ENCODE results near the gene HSPA14.
"Not testable (repeated sequence)": the region's sequence is repeated elsewhere in the genome, so short reads cannot be mapped to it uniquely, and the experiment has no call there.

HSPA14 gene

GRCh38 chr10:14815681-14816080 lies 22.4 kb upstream of the HSPA14 start:
- Histone ChIP-seq H2AFZ (ENCODE audit: low read depth, low read length) (no peak overlapping the region), H3K4me3 (ENCODE audit: low read length) (no peak overlapping the region), H3K9me3 (ENCODE audit: insufficient read depth, low read length) (no peaks in the 10 kb centered on the region), H4K20me1 (ENCODE audit: insufficient read depth, low read length) (no peaks in the 10 kb centered on the region), H3K9ac (ENCODE audit: low read length) (no peak overlapping the region), H3K36me3 (replicated peaks; ENCODE audit: low read depth, low read length) (no peaks in the 10 kb centered on the region), H3K27ac (ENCODE audit: low read length) (no peak overlapping the region), H3K27me3 (ENCODE audit: low read depth, low read length) (no peaks in the 10 kb centered on the region), H3K4me1 (ENCODE audit: low read length) (peaks cover 9% of the 10 kb centered on the region), H3K4me2 (ENCODE audit: low read length) (no peak overlapping the region), H3K79me2 (ENCODE audit: low read length) (no peaks in the 10 kb centered on the region)
- TF ChIP-seq CTCF (IDR thresholded peaks at IDR 0.05; ENCODE audit: low read depth, low read length) (no peak), EZH2phosphoT487 (IDR thresholded peaks at IDR 0.05; ENCODE audit: low read depth) (no peak)

GRCh38 chr10:14816717-14817116 lies 21.4 kb upstream of the HSPA14 start:
- H3K4me3 ChIP-seq (ENCODE audit: low read length); H3K9me3 ChIP-seq (ENCODE audit: insufficient read depth, low read length); H3K4me2 ChIP-seq (ENCODE audit: low read length); H3K79me2 ChIP-seq (ENCODE audit: low read length); H3K9ac ChIP-seq (ENCODE audit: low read length); H3K27ac ChIP-seq (ENCODE audit: low read length); H4K20me1 ChIP-seq (ENCODE audit: insufficient read depth, low read length); H3K27me3 ChIP-seq (ENCODE audit: low read depth, low read length); H2AFZ ChIP-seq (ENCODE audit: low read depth, low read length); H3K36me3 ChIP-seq (replicated peaks; ENCODE audit: low read depth, low read length): not testable (repeated sequence)
- peaks cover 11% of the 10 kb centered on the region for H3K4me1 ChIP-seq (ENCODE audit: low read length)

- H3K9ac ChIP-seq (ENCODE audit: low read length) = no peak overlapping the region
- no peaks in the 10 kb centered on the region for H3K79me2 ChIP-seq (ENCODE audit: low read length)
- H3K36me3 ChIP-seq (replicated peaks; ENCODE audit: low read depth, low read length) = no peaks in the 10 kb centered on the region
- peaks cover 11% of the 10 kb centered on the region for H3K4me1 ChIP-seq (ENCODE audit: low read length)
- H3K27ac ChIP-seq (ENCODE audit: low read length) = no peak overlapping the region
- TF ChIP-seq EZH2phosphoT487 (IDR thresholded peaks at IDR 0.05; ENCODE audit: low read depth) = no peak
- H3K27me3 ChIP-seq (ENCODE audit: low read depth, low read length) = no peaks in the 10 kb centered on the region
- no peaks in the 10 kb centered on the region for H4K20me1 ChIP-seq (ENCODE audit: insufficient read depth, low read length)
- H3K4me2 ChIP-seq (ENCODE audit: low read length) = no peak overlapping the region
- no peak overlapping the region for H3K4me3 ChIP-seq (ENCODE audit: low read length)
- no peak overlapping the region for H2AFZ ChIP-seq (ENCODE audit: low read depth, low read length)
- no peaks in the 10 kb centered on the region for H3K9me3 ChIP-seq (ENCODE audit: insufficient read depth, low read length)
Observed at GRCh38 chr10:14820010-14820774, 17.9 kb upstream of the HSPA14 start.

GRCh38 chr10:14820775-14821154 lies 17.3 kb upstream of the HSPA14 start:
- no peak overlapping the region for H3K4me2 ChIP-seq (ENCODE audit: low read length)
- no peak overlapping the region for H3K27ac ChIP-seq (ENCODE audit: low read length)
- no peak overlapping the region for H2AFZ ChIP-seq (ENCODE audit: low read depth, low read length)

More at GRCh38 chr10:14820775-14821154, 17.3 kb upstream of the HSPA14 start:
- H4K20me1 ChIP-seq (ENCODE audit: insufficient read depth, low read length) = no peaks in the 10 kb centered on the region
- H3K9me3 ChIP-seq (ENCODE audit: insufficient read depth, low read length) = no peaks in the 10 kb centered on the region
- H3K36me3 ChIP-seq (replicated peaks; ENCODE audit: low read depth, low read length) = no peaks in the 10 kb centered on the region
- H3K4me3 ChIP-seq (ENCODE audit: low read length) = no peak overlapping the region
- no peaks in the 10 kb centered on the region for H3K27me3 ChIP-seq (ENCODE audit: low read depth, low read length)
- H3K79me2 ChIP-seq (ENCODE audit: low read length) = no peaks in the 10 kb centered on the region
- TF ChIP-seq EZH2phosphoT487 (IDR thresholded peaks at IDR 0.05; ENCODE audit: low read depth) = no peak
- TF ChIP-seq CTCF (IDR thresholded peaks at IDR 0.05; ENCODE audit: low read depth, low read length) = no peak
- no peak overlapping the region for H3K9ac ChIP-seq (ENCODE audit: low read length)
- peaks cover 11% of the 10 kb centered on the region for H3K4me1 ChIP-seq (ENCODE audit: low read length)

Data from OCI-LY3 (cell line).